ENCODE data around the gene MSRB2. TPM values are rescaled to one million over a fixed set of nuclear protein-coding genes. Genes with fewer than 3 reads are reported as not detected.

Gene MSRB2
- total RNA-seq (2022; extraction: Qiagen RNA extraction; ENCODE audit: low read depth), result 13.0 to 16.8 TPM (median 15.2 TPM) in 5 replicates

DNA sequence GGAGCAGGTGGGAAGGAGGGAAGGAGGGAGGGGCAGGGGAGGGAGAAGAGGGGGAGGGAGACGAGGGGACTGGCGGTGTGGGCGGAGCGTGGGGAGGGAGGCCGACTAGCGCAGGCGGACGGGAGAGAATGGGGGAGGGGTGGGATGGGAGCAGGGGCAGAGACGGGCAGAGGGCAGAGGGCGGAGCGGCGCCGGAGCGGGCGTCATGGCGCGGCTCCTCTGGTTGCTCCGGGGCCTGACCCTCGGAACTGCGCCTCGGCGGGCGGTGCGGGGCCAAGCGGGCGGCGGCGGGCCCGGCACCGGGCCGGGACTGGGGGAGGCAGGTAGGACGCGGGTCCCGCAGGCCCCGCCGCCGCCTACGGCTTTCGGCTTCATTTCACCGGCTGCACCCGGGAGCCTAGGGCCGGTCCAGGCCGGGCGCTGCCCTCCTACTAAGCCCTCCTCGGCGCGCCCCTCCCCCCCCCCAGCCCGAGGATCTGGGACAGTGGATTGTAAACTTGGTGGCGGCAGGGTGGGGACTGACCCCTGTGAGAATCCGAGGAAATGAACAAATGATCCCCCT is at the start of gene MSRB2:
Gene MSRB2, plus strand, starts transcription at position 176 of the 562 bp plus-strand sequence. Its CDS starts 30 bp downstream, at position 206.

Other genes starting within 250 kb of the MSRB2 start
- 0.50 to 0.81 TPM (median 0.65 TPM) in 5 replicates for gene ARMC3, start 167.5 kb upstream of the MSRB2 start, total RNA-seq (2022; extraction: Qiagen RNA extraction; ENCODE audit: low read depth)
- not detected in 5 replicates for gene PTF1A, start 96.7 kb downstream of the MSRB2 start, total RNA-seq (2022; extraction: Qiagen RNA extraction; ENCODE audit: low read depth)
- gene C10orf67, start 249.2 kb downstream of the MSRB2 start, total RNA-seq (2022; extraction: Qiagen RNA extraction; ENCODE audit: low read depth), result 0.03 to 0.13 TPM (median 0.06 TPM) in 4 of 5 replicates, not detected in the other

Measured in A549 treated with DMSO at 1 μM for 4 hours (cell line).